HG02610 (cell line): ENCODE results near the gene ABLIM3.
"Not testable (repeated sequence)": the region's sequence is repeated elsewhere in the genome, so short reads cannot be mapped to it uniquely, and the experiment has no call there.

ENCODE experiments used
- ATAC-seq: cut with Tn5 transposase; IDR thresholded peaks from one replicate; pipeline ENCODE4 v1.9.1; 2021; ENCODE audit warnings: mild to moderate bottlenecking, moderate library complexity; ENCODE audit not compliant: unreplicated experiment

ABLIM3 gene

DNA sequence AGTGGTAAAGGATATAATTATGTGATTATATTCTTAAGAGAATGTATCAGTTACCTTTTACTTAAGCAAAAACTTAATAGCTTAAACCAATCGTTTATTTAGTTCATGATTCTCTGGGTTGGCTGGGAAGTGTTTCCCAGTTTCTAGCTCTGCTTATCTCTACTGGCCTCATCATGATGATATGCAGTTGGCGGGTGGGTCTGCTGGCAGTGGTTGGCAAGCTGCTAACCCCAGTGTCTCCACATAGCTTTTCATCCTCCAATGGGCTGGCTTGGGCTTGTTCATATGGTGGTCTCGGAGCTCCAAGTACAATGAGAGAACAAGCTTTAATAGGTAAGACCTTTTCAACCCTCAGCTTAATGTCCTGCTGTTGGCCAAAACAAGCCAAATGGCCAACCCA is 43.8 kb downstream of the ABLIM3 start:
- no peak for ATAC-seq

DNA sequence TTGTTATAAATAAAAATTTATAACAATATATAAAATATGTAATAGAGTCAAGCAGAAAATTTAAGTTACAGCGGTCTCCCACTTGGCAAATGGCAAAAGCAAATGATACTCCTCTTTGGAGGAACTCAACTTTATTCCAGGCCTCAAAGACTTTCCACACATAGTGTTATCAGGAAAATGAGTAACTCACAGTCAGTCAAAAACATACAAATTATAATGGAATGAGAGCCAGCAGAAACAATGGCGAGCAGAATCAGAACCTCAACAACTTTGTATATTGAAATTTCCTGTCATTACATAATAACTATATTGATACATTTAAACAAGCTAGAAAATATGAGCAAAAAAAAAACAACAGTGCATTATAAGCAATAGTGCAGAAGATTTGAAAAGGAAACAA is 45.2 kb downstream of the ABLIM3 start:
- ATAC-seq: no peak

DNA sequence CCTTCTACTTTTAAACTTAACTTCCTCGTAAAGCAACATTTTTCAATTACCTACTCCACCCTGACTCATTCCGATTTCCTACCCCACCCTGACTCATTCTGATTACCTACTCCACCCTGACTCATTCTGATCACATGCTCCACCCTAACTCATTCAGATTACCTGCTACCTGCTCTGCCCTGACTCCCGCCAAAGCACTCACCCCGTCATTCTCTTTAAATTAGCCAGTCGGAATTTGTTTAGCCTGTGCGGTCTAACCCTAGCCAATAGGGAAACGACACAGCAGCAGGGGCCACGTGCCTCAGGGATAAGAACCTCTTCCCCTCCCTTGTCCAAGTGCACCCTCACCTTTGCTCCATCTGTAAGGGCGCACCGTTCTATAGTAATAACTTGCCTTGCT is 46.3 kb downstream of the ABLIM3 start:
- ATAC-seq: not testable (repeated sequence)

DNA sequence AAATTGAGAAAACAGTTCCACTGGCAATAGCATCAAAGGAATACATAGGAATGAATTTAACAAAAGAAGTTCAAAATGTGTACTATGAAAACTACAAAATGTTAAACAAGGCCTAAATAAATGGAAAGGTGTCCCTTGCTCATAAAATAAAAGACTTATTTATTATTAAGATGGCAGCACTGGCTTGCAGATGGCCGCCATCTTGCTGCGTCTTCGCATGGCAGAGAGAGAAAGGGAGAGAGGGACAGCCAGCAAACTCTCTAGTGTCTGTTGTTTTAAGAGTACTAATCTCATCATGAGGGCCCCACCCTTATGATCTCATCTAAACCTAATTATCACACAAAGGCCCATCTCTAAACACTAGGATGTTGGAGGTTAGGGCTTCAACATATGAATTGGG is 47.1 kb downstream of the ABLIM3 start:
- no peak for ATAC-seq

DNA sequence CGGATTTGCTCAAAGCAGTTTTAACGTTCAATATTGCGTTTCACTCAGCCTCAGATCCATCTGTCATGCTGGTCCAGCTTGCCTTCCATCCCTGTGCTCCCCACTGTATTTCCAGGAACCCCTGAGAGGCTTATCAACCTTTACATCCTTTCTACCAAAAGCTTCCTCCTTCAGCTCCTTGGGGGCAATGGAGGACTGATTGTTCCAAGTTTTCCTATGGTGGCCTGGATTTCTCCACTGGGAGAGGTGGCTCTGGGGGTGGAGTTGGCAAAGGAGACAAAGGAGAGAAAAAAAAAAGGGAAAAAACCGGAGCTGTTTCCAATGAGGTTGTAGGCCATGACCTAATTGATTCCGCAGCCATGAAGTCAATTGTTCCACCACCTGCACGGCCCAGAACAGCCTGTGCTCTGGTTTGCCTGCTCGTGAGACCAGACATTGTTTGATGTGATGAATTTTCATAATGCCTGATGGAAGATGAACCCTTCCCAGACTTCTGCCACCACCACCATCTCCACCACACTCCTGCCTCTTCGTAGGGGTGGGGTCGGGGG is 54.1 kb downstream of the ABLIM3 start:
- ATAC-seq: no peak

DNA sequence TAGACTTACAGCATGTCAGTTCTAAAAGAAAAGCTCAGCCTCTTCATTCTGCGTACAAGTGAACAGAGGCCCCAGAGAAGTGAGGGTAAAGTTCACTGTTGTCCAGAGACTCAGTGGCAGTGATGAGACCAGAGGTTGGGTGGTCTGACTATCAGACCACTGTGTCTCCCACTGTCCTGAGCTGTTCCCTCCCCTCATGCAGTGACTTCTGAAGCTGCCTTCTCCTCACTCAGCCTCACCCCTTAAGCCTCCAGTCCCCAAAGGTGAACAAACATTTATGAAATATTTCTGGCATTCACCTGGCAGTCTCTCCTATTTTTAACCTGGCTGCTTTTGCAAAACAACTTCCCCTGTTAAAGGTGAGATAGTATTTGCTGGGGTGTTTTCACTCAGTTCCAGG is 54.7 kb downstream of the ABLIM3 start:
- ATAC-seq: no peak

DNA sequence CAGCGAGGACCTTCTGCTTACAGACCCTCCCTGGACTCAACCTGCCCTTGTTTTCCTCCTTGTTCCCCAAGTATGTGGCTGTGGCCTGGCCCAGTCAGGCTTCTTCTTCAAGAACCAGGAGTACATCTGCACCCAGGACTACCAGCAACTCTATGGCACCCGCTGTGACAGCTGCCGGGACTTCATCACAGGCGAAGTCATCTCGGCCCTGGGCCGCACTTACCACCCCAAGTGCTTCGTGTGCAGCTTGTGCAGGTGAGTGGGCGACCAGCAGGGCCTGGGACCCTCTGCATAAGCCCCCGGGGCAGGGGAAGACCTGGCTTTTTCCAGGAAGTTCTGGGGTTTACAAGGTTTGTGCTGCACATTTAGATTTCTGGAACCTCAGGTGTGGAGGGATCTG is 56.9 kb downstream of the ABLIM3 start:
- no peak for ATAC-seq

DNA sequence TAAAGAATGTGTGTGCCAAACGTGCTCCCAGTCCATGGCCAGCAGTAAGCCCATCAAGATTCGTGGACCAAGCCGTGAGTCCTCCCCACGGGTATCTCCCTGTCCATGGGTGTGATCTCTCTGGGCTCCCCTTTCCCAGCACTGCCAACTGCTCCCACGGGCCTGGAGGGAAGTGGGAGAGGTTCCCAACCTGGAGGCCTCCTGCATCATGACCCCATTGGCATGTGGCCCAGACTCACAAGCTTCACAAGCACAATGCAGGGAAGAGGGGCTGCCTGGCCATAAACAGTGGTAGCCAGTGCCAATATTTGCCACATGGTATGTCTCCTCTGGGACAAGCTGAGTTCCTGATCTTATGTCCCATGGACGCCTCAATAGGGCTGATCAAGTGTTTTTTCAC is 59.1 kb downstream of the ABLIM3 start:
- no peak for ATAC-seq

DNA sequence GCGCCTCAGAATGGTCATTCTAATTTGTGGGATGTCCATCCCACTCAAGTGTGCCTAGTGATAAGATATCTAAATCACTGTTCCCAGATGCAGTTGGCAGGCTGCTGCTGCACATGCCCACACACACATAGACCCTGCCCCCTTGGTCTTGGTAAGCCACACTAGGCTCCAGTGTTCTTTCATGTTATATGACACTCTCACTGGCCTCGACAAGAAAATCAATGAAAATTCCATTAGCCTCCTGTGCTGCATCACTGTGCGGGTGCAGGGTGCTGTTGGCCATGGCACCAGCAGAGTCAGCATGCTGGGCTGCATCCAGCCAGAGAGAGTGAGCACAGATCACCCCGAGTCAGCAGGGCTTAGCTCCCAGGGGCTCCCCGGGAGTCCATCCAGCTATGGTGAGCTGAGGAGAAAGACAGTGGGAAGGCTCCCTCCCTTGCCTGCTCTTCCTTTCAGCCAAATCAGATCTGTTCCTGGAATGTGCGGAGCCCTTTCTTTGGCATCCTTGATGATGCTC is 59.9 kb downstream of the ABLIM3 start:
- no peak for ATAC-seq

DNA sequence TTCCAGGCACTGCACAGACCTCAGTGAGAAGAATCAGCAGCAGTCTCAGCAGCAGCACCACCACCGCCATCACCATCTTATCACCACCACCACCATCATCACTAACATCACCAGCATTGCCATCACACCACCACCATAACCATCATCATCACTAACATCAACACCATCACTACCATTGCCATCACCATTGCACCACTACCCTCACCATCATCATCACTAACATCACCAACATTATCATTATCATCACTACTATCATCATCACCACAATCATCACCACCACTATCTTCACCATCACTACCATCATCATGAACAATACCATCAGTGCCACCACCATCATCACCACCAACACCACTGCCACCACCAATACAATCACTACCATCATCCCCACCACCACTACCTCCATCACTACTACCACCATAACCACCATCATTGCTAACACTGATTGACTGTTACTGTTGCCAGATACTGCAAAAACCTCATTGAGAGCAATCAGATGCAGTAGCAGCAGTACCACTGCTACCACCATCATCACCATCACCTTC is 61.7 kb downstream of the ABLIM3 start:
- no peak for ATAC-seq

DNA sequence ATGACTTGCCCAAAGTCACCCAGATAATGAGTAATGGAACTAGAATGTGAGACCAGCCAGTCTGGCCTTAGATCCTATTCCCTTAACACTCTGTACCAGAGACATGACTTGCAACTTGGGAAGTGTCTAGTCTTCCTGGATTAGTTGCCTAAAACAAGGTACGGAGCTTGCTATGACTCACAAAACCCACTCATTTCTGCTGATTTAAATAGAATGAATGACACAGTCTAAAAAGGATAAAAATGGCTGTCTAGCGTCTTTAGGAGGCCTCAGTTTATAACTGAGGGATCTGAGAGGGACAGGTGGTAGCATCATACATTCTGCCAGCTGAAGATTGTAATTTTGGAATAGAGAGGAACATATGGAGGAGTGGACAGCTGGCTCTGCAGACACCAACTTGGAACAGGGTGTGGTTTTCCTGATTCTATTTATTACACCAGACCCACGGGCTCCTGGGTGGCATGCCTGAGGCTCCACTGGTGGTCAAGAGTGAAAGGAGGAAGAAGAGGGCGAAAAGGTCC is 62.7 kb downstream of the ABLIM3 start:
- no peak for ATAC-seq

DNA sequence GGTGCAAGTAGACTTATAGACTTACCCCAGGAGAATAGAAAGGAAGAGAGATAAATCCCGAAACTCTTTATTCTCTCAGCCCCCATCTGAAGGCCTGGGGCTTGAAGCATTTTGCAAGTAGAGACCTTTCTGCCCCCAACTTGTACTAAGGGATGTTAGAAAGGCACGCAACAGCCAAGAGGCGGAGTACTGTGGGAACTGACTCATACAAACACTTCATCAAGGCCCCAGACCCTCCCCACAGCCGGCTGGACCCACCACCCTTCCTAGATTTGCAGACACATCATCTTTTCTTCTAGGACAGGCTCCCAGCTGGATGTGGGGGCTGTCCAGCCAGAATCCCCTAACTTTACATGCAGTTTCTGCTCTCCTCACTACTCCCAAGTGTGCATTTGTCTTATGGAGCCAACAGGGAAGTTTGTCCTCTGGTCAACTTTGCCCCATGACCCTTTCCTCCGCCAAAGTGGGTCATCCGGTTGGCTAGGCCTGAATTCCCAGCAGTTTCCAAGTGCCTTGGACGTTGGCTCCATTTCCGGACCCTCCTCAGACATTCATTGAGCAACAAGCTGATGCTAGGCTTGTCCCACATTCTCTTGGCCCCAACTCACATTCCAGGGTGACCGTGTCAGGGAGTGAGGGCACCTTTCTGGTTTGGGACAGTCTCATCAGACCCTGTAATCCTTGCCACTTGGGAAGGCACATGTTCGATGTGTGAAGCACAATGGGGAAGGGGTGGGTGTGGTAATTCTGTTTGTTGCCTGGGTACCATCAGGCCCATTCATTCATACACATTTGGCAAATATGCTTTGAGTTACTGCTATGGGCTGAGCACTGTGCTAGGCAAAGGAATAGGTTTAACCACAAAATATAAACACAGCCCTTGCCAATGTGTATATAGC is 64.6 kb downstream of the ABLIM3 start:
- no peak for ATAC-seq

DNA sequence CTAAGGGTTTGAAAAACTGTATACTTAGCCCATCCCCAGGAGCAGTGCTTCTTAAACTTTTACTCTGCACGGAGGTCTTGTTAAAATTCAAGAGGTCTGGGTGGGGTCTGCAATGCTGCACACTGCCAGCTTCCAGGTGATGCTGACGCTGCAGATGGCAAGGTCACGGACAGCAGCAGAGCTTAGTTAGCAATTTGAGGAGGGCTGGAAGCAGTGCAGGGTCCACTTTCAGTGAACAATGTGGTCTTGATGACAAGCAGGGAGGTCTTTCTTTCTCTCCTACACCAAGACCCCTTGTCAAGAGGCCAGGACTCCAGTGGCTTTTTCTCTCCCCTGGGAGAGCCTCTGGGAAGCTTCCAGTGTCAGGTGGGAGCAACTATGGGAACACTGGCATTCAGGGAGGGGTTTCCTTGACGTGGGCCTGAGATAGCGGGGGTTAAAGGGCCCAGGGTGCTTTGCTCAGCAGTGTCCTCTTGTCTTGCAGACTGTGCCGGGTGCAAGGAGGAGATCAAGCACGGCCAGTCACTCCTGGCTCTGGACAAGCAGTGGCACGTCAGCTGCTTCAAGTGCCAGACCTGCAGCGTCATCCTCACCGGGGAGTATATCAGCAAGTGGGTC is 65.3 kb downstream of the ABLIM3 start:
- no peak for ATAC-seq

DNA sequence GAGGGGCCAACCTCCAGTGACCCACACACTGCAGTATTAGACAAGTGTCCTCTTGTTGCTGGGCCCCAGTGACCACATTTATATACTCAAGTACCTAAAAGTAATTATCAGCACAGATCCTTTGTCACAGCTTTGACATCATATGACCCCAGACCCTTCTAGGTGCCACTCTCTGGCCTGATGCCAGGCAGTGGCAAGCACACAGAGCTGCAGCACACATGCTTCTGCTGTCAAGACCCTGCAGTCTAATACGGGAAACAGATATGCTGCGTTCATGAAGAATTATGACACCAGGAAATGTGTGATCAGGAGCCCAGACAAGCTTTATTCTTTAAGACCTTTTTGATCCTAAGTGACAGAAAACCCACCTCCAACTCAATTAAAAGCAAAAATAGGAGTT is 66.5 kb downstream of the ABLIM3 start:
- ATAC-seq: no peak

DNA sequence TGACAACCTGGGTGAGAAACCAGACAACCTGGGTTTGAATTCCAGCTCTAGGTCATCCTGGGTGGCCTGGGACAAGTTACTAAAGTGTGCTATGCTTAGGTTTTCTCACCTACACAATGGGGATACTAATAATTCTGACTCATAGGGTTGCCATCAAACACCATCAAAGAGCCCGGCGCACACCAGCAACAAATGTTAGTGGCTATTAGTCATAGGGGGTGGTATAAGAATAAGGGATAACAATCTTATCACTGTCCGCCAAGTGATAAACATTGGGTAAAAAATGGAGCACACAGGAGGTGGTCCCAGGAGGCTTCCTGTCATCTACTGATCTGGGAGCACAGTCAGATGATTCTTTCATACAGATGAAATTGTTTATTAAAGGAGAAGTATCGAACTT is 68.9 kb downstream of the ABLIM3 start:
- ATAC-seq: no peak

DNA sequence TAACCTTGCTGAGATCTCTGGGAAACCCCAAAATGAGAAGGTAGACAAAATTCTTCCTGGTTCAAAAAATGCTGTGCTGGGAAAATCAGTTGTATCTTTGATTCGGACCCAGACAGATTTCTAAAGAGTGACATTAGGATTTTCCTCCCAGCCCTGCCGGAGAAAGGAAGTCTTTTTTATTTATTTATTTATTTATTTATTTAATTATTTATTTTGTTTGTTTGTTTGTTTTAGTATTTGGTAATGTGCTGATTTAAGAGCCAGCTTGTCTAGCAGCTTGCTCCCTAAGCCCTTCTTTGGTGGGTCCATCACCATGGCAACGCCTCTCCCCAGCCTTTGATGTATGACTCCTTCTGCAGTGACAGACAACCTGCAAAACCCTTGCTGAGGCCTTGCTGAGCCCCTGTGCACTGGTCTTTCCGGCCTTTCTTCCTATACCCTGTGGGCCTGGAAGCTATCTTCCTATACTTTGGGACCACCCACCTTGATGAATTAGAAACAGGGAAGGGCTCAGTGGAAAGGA is 69.7 kb downstream of the ABLIM3 start:
- ATAC-seq: no peak

DNA sequence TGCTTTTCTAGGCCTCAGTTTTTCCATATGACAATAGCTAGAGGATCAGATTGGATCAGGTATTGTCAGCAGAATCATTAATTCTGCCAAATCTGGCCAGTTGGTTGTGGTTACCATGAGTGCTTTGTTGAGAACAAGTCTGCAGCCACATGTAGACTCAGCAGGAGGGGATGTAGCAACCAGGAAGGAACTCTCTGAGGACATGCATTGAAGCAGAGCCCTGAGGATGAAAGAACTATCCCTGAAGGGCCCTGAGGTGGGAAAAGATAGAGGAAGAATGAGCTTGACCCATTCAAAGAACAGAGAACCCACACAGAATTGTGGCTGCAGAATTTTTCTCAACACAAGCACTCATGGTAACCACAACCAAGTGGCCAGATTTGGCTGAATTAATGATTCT is 70.3 kb downstream of the ABLIM3 start:
- no peak for ATAC-seq

DNA sequence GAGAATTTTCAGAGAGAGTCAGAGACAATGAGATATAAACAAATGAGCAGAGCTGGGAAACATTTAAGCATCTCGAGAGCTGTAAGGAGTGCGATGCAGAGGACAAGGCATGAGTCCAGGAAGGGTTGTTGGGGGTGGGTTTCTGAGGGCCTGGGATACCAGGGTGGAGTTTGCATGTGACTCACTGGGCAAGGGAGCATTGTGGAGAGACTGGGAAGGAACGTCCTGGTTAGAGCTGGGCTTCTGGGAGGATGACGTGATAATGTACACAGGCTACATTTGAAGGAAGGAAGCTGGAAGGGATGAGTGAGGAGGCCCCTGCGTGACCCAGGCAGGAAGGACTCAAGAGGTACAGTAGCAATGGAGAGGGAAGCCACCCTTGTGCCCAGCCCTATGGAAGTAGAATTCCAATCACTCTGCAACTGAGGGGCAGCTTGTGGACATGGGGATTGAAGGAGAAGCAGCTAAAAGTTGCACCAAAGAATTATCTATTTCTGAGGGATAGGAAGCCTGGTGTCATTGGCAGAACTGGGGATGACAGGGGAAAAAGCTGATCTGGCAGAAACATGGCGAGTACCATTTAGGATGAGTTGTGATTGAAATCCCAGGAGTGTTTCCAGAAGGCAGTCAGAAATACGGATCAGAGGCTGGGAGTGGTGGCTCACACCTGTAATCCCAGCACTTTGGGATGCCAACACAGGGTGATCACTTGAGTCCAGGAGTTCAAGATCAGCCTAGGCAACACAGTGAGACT is 71.1 kb downstream of the ABLIM3 start:
- ATAC-seq: no peak

DNA sequence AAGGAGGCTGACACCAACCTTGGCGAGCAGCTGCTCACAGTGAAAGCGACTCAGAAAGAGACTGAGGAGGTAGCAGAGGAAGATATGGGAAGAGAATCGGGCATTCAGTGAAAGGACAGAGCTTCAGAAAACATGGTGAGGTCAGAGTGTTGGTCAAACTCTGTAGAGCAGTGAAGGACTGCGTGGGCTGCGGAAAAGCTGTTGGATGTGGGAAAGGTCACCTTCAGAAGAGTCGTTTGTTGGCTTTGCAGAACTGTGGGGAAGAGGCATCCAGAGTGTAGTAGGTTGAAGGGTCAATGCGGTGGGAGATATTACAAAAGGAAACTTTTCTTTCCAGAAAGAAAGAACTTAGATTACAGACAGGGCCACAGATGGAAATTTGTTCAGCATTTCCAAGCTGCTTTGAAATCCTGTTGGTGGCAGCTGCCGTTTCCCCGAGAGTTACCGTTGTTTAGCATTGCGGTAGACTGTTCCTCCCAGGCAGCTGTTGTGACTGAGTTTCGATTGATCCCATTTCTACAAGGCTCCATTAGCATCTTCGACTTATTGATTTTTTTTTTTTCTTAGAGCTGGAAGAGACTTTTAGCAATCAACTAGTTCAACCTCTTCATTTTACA is 72.1 kb downstream of the ABLIM3 start:
- no peak for ATAC-seq

DNA sequence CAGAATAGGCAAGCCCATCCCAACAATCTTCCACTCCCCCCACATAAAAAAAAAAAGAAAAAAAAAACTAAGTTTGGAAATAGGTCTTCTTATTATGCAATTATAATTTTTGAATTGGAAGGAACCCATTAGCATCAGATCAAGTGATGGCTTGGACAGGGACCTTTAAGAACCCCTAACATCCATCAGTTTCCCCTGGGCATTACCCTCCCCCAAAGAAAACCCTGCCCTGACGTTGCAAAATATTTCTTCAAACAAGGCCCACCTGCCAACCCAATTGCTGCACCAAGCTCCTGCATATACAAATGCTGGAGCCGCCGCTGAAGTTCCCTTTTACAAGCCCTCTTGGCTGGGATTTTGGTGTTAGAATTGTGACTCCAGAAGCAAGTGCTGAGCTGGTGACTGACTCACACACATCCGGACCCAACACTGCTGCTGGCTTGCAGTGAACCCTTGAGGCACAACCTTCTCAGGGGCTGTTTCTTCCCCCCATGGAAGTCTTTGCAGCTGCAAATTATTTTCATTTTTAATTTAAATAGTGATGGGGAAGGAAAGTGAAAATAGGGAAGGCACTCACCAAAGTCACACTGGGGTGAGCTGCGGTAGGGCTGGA is 74.3 kb downstream of the ABLIM3 start:
- no peak for ATAC-seq
